ENCODE results near the gene PIGU. TPM values are rescaled to one million over a fixed set of nuclear protein-coding genes. Genes with fewer than 3 reads are reported as not detected.
"Not testable (repeated sequence)": the region's sequence is repeated elsewhere in the genome, so short reads cannot be mapped to it uniquely, and the experiment has no call there.

The PIGU gene
- total and polyA plus RNA-seq, 4 donors, result 21.7 to 38.1 (median 29.6) TPM

DNA sequence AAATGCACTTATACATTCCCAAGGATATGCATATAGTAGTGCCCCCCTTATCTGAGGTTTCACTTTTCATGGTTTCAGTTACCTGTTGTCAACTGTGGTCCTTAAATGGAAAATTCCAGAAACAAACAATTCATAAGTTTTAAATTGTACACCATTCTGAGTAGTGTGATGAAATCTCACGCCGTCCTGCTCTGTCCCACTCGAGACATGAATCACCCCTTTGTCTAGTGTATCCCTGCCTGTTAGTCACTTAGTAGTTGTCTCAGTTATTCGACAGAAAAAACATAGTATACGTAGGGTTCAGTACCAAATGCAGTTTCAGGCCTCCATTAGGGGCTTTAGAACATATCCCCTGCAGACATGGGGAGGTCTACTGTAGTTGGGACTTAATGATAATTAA is 61.4 kb downstream of the PIGU start:
- WGBS (ENCODE audit: insufficient coverage), result 100% methylated on average over 2 of the region's 5 CpGs
- Histone ChIP-seq H3K36me3 (ENCODE audit: control insufficient read depth, insufficient read depth, low read length) (peaks cover 7% of the 10 kb centered on the region), H3K9me3 (ENCODE audit: control insufficient read depth, insufficient read depth, low read length) (no peaks in the 10 kb centered on the region), H3K27ac (ENCODE audit: low read depth, low read length) (no peak overlapping the region), H3K4me3 (ENCODE audit: low read depth, low read length) (no peak overlapping the region), H3K4me1 (ENCODE audit: control insufficient read depth, insufficient read depth, low read length) (no peaks in the 10 kb centered on the region), H3K27me3 (ENCODE audit: control insufficient read depth, insufficient read depth, low read length) (no peaks in the 10 kb centered on the region)
- no peak for DNase-seq (ENCODE audit: low read depth in 4 of 6, low spot score in 6 of 6)

DNA sequence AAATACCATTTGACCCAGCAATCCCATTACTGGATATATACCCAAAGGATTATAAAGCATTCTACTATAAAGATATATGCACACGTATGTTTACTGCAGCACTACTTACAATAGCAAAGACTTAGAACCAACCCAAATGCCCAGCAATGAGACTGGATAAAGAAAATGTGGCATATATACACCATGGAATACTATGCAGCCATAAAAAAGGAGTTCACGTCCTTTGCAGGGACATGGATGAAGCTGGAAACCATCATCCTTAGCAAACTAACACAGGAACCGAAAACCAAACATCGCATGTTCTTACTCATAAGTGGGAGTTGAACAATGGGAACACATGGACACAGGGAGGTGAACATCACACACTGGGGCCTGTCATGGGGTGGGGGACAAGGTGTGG is 64.9 kb downstream of the PIGU start:
- WGBS (ENCODE audit: insufficient coverage), result no CpG with 5 or more reads among the region's 4 CpGs
- not testable (repeated sequence) for H3K27ac ChIP-seq (ENCODE audit: low read depth, low read length); H3K4me3 ChIP-seq (ENCODE audit: low read depth, low read length); H3K9me3 ChIP-seq (ENCODE audit: control insufficient read depth, insufficient read depth, low read length); H3K4me1 ChIP-seq (ENCODE audit: control insufficient read depth, insufficient read depth, low read length); DNase-seq (ENCODE audit: low read depth in 4 of 6, low spot score in 6 of 6); H3K27me3 ChIP-seq (ENCODE audit: control insufficient read depth, insufficient read depth, low read length); H3K36me3 ChIP-seq (ENCODE audit: control insufficient read depth, insufficient read depth, low read length)

- Histone ChIP-seq H3K4me1 (ENCODE audit: control insufficient read depth, insufficient read depth, low read length) (no peaks in the 10 kb centered on the region), H3K9me3 (ENCODE audit: control insufficient read depth, insufficient read depth, low read length) (no peaks in the 10 kb centered on the region), H3K4me3 (ENCODE audit: low read depth, low read length) (no peak overlapping the region), H3K27ac (ENCODE audit: low read depth, low read length) (no peak overlapping the region), H3K36me3 (ENCODE audit: control insufficient read depth, insufficient read depth, low read length) (peaks cover 4% of the 10 kb centered on the region), H3K27me3 (ENCODE audit: control insufficient read depth, insufficient read depth, low read length) (no peaks in the 10 kb centered on the region)
- WGBS (ENCODE audit: insufficient coverage), result no CpG with 5 or more reads among the region's 7 CpGs
- DNase-seq (ENCODE audit: low read depth in 4 of 6, low spot score in 6 of 6), result no peak
Observed at GRCh38 chr20:34607066-34607465, 69.8 kb downstream of the PIGU start.

DNA sequence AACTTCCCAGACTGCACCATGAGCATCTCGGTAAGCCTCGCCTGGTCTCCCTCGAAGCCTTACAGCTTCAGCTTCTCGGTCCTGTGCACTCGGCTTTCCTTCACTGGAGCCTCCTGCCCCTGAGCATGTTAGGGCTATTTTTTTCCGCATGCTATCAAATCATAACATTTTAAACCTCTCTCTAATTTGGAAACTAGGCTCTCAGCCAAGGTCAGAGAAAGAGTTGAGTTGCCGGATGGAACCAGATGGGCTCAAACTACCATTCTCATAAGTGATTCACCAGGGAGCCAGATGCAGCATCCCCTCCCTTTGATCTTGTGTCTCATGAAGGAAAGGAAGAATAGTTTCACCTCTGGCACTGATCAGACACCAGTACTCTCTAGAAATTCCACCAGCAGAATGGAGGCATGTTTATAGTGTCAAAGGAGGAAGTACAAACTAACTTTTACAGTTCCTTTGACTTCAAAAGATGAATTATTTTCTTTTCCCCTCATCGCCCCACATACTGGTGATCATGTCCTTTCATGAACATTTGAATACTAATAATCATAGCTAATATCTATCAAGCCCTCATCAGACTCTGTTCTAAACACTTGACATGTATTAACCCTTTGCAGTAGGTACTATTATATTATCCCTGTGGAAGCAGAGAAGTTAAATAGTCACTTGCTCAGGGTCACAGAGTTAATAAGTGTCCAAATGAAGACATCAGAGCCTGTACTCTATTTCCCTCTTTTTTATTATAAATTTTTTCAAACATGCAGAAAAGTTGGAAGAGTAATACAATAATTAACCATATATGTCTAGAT is 71.7 kb downstream of the PIGU start:
- Histone ChIP-seq H3K4me1 (ENCODE audit: control insufficient read depth, insufficient read depth, low read length) (no peaks in the 10 kb centered on the region), H3K27me3 (ENCODE audit: control insufficient read depth, insufficient read depth, low read length) (no peaks in the 10 kb centered on the region), H3K4me3 (ENCODE audit: low read depth, low read length) (no peak overlapping the region), H3K9me3 (ENCODE audit: control insufficient read depth, insufficient read depth, low read length) (no peaks in the 10 kb centered on the region), H3K27ac (ENCODE audit: low read depth, low read length) (peak overlapping the region; percentile 35), H3K36me3 (ENCODE audit: control insufficient read depth, insufficient read depth, low read length) (peaks cover 6% of the 10 kb centered on the region)
- DNase-seq (ENCODE audit: low read depth in 4 of 6, low spot score in 6 of 6), result peak in 3 of 6 donors; percentile 17 to 31 (median 23)
- 88% methylated on average over 6 of the region's 8 CpGs for WGBS (ENCODE audit: insufficient coverage)

- no peak for DNase-seq (ENCODE audit: low read depth in 4 of 6, low spot score in 6 of 6)
- H3K27ac ChIP-seq (ENCODE audit: low read depth, low read length), result no peak overlapping the region
- H3K36me3 ChIP-seq (ENCODE audit: control insufficient read depth, insufficient read depth, low read length), result peaks cover 6% of the 10 kb centered on the region
- H3K4me1 ChIP-seq (ENCODE audit: control insufficient read depth, insufficient read depth, low read length), result no peaks in the 10 kb centered on the region
- WGBS (ENCODE audit: insufficient coverage), result 59% methylated on average over 2 of the region's 9 CpGs
- no peak overlapping the region for H3K4me3 ChIP-seq (ENCODE audit: low read depth, low read length)
- H3K9me3 ChIP-seq (ENCODE audit: control insufficient read depth, insufficient read depth, low read length), result no peaks in the 10 kb centered on the region
- H3K27me3 ChIP-seq (ENCODE audit: control insufficient read depth, insufficient read depth, low read length), result no peaks in the 10 kb centered on the region
Observed at GRCh38 chr20:34600892-34601653, 75.8 kb downstream of the PIGU start.

GRCh38 chr20:34595377-34596184 is 81.3 kb downstream of the PIGU start:
- 93% methylated on average over 3 of the region's 9 CpGs for WGBS (ENCODE audit: insufficient coverage)
- H3K9me3 ChIP-seq (ENCODE audit: control insufficient read depth, insufficient read depth, low read length), result no peaks in the 10 kb centered on the region

DNA sequence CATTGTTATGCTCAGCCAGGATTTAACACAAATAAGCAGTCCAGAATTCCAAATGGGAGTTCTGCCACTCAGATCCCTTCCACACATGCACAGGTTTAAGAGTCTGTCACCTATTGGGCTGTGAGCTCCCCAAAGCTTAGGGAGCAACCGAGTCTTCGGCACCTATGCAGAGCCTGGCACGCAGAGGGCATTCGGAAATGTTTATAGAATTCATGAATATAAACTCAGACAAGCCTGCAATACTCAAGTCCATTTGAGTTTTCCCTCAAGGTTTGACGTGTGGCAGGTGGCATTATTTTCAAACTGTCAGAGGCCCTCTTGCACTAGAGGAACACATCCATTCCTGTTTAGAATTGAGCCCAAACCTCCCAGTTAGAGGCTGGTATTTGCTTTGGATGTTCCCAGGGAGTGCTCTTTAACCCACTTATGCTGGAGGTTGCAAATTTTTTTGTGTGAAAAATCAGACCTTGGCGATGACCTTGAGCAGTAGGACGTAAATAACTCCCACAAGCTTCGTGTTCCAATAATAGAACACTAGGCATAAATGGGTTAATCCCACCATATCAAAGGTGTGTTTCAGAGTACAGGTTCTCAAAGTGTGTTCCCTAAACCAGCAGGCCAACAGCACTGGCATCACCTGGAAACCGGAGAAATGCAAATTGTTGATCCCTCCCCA is 90.3 kb downstream of the PIGU start:
- Histone ChIP-seq H3K27ac (ENCODE audit: low read depth, low read length) (no peak overlapping the region), H3K9me3 (ENCODE audit: control insufficient read depth, insufficient read depth, low read length) (no peaks in the 10 kb centered on the region), H3K4me1 (ENCODE audit: control insufficient read depth, insufficient read depth, low read length) (peaks cover 4% of the 10 kb centered on the region), H3K4me3 (ENCODE audit: low read depth, low read length) (no peak overlapping the region), H3K36me3 (ENCODE audit: control insufficient read depth, insufficient read depth, low read length) (peaks cover 31% of the 10 kb centered on the region), H3K27me3 (ENCODE audit: control insufficient read depth, insufficient read depth, low read length) (no peaks in the 10 kb centered on the region)
- DNase-seq (ENCODE audit: low read depth in 4 of 6, low spot score in 6 of 6), result no peak
- 92% methylated on average over 7 of the region's 9 CpGs for WGBS (ENCODE audit: insufficient coverage)

More at GRCh38 chr20:34595377-34596184, 81.3 kb downstream of the PIGU start:
- no peak overlapping the region for H3K4me3 ChIP-seq (ENCODE audit: low read depth, low read length)
- H3K27me3 ChIP-seq (ENCODE audit: control insufficient read depth, insufficient read depth, low read length), result no peaks in the 10 kb centered on the region
- no peak overlapping the region for H3K27ac ChIP-seq (ENCODE audit: low read depth, low read length)
- peak in 1 of 6 donors; percentile 18 for DNase-seq (ENCODE audit: low read depth in 4 of 6, low spot score in 6 of 6)
- H3K36me3 ChIP-seq (ENCODE audit: control insufficient read depth, insufficient read depth, low read length), result peaks cover 3% of the 10 kb centered on the region
- H3K4me1 ChIP-seq (ENCODE audit: control insufficient read depth, insufficient read depth, low read length), result no peaks in the 10 kb centered on the region

DNA sequence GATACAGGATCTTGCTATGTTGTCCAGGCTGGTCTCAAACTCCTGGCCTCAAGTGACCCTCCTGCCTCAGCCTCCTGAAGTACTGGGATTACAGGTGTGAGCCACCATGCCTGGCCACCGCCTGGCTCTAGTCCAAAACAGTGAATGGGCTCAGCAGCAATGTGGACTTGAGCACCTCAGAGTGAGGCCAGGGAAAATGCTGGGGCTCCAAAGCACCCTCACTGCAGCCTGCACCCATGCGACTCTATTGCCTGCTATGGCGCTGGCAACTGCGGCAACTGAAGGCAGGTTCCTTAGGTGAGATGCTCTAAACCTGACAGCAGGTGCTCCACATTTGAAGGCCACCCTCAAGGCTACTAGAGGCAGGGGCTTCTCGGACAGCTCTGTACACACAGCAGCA is 91.9 kb downstream of the PIGU start:
- Histone ChIP-seq H3K27me3 (ENCODE audit: control insufficient read depth, insufficient read depth, low read length) (no peaks in the 10 kb centered on the region), H3K27ac (ENCODE audit: low read depth, low read length) (no peak overlapping the region), H3K4me3 (ENCODE audit: low read depth, low read length) (no peak overlapping the region), H3K9me3 (ENCODE audit: control insufficient read depth, insufficient read depth, low read length) (no peaks in the 10 kb centered on the region), H3K36me3 (ENCODE audit: control insufficient read depth, insufficient read depth, low read length) (peaks cover 42% of the 10 kb centered on the region), H3K4me1 (ENCODE audit: control insufficient read depth, insufficient read depth, low read length) (peaks cover 9% of the 10 kb centered on the region)
- no peak for DNase-seq (ENCODE audit: low read depth in 4 of 6, low spot score in 6 of 6)
- WGBS (ENCODE audit: insufficient coverage), result 98% methylated on average over 4 of the region's 5 CpGs

- no peak overlapping the region for H3K27ac ChIP-seq (ENCODE audit: low read depth, low read length)
- WGBS (ENCODE audit: insufficient coverage), result 80% methylated on average over 5 of the region's 6 CpGs
- H3K4me1 ChIP-seq (ENCODE audit: control insufficient read depth, insufficient read depth, low read length), result peaks cover 9% of the 10 kb centered on the region
- no peak overlapping the region for H3K4me3 ChIP-seq (ENCODE audit: low read depth, low read length)
- no peak for DNase-seq (ENCODE audit: low read depth in 4 of 6, low spot score in 6 of 6)
- H3K9me3 ChIP-seq (ENCODE audit: control insufficient read depth, insufficient read depth, low read length), result no peaks in the 10 kb centered on the region
- H3K36me3 ChIP-seq (ENCODE audit: control insufficient read depth, insufficient read depth, low read length), result peaks cover 49% of the 10 kb centered on the region
- no peaks in the 10 kb centered on the region for H3K27me3 ChIP-seq (ENCODE audit: control insufficient read depth, insufficient read depth, low read length)
Observed at GRCh38 chr20:34583544-34583943, 93.3 kb downstream of the PIGU start.

All from spinal cord (tissue), 10 donors.